HEK293 (cell line): ENCODE data around the gene TSPOAP1.

Source experiments
- GLI2 ChIP-seq: fragments of 450-650 bp; formaldehyde crosslinking; IDR thresholded peaks from 2 replicates; pipeline ENCODE4; 2017; ENCODE audit warnings: missing biosample characterization, missing genetic modification characterization, low read depth, borderline replicate concordance
- HIC1 ChIP-seq: fragments of 450-650 bp; formaldehyde crosslinking; IDR thresholded peaks from 2 replicates; pipeline ENCODE4 v1.5.1; 2016; ENCODE audit warnings: missing biosample characterization, missing genetic modification characterization
- KLF10 ChIP-seq: fragments of 450-650 bp; IDR thresholded peaks from 2 replicates; pipeline ENCODE4 v1.5.1; 2018; ENCODE audit warnings: missing biosample characterization, mild to moderate bottlenecking, missing genetic modification characterization
- SP3 ChIP-seq: fragments of 450-650 bp; formaldehyde crosslinking; IDR thresholded peaks from 2 replicates; pipeline ENCODE4 v1.5.1; 2016; ENCODE audit warnings: missing biosample characterization, missing genetic modification characterization
- YY1 ChIP-seq: fragments of 450-650 bp; formaldehyde crosslinking; IDR thresholded peaks from 2 replicates; pipeline ENCODE4 v1.5.1; 2018; ENCODE audit warnings: missing biosample characterization, missing genetic modification characterization
- ZNF112 ChIP-seq: fragments of 450-650 bp; formaldehyde crosslinking; IDR thresholded peaks from 2 replicates; pipeline ENCODE4 v1.5.0; 2017; ENCODE audit warnings: missing biosample characterization, missing genetic modification characterization
- ZNF18 ChIP-seq: fragments of 450-650 bp; formaldehyde crosslinking; IDR thresholded peaks from 2 replicates; pipeline ENCODE4 v1.5.1; 2016; ENCODE audit warnings: missing biosample characterization, missing genetic modification characterization
- ZNF398 ChIP-seq: fragments of 450-650 bp; formaldehyde crosslinking; IDR thresholded peaks from 2 replicates; pipeline ENCODE4 v1.5.1; 2017; ENCODE audit warnings: missing biosample characterization, missing genetic modification characterization
- ZNF423 ChIP-seq: fragments of 450-650 bp; formaldehyde crosslinking; IDR thresholded peaks from 2 replicates; pipeline ENCODE4 v1.5.1; 2016; ENCODE audit warnings: missing biosample characterization, missing genetic modification characterization
- ZNF426 ChIP-seq: fragments of 450-650 bp; formaldehyde crosslinking; IDR thresholded peaks from 2 replicates; pipeline ENCODE4 v1.5.1; 2017; ENCODE audit warnings: missing biosample characterization, missing genetic modification characterization, mild to moderate bottlenecking, inconsistent platforms, moderate library complexity
- ZNF521 ChIP-seq: fragments of 450-650 bp; formaldehyde crosslinking; IDR thresholded peaks from 2 replicates; pipeline ENCODE4 v1.5.1; 2017; ENCODE audit warnings: missing biosample characterization, mild to moderate bottlenecking, missing genetic modification characterization
- ZNF621 ChIP-seq: fragments of 450-650 bp; formaldehyde crosslinking; IDR thresholded peaks from 2 replicates; pipeline ENCODE4 v1.5.1; 2017; ENCODE audit warnings: missing biosample characterization, missing genetic modification characterization
- ZNF776 ChIP-seq: fragments of 450-650 bp; formaldehyde crosslinking; IDR thresholded peaks from 2 replicates; pipeline ENCODE4 v1.5.0; 2017; ENCODE audit warnings: missing biosample characterization, missing genetic modification characterization, borderline replicate concordance
- TF ChIP-seq, protein P1 (sequence below): fragments of 450-650 bp; formaldehyde crosslinking; IDR thresholded peaks from 2 replicates; pipeline ENCODE4 v1.5.1; 2016; ENCODE audit warnings: missing biosample characterization, missing genetic modification characterization, low read depth
- TF ChIP-seq, protein P2 (sequence below): fragments of 450-650 bp; formaldehyde crosslinking; IDR thresholded peaks from 2 replicates; pipeline ENCODE4 v1.5.1; 2016; ENCODE audit warnings: missing biosample characterization, missing genetic modification characterization, borderline replicate concordance

Gene TSPOAP1

DNA sequence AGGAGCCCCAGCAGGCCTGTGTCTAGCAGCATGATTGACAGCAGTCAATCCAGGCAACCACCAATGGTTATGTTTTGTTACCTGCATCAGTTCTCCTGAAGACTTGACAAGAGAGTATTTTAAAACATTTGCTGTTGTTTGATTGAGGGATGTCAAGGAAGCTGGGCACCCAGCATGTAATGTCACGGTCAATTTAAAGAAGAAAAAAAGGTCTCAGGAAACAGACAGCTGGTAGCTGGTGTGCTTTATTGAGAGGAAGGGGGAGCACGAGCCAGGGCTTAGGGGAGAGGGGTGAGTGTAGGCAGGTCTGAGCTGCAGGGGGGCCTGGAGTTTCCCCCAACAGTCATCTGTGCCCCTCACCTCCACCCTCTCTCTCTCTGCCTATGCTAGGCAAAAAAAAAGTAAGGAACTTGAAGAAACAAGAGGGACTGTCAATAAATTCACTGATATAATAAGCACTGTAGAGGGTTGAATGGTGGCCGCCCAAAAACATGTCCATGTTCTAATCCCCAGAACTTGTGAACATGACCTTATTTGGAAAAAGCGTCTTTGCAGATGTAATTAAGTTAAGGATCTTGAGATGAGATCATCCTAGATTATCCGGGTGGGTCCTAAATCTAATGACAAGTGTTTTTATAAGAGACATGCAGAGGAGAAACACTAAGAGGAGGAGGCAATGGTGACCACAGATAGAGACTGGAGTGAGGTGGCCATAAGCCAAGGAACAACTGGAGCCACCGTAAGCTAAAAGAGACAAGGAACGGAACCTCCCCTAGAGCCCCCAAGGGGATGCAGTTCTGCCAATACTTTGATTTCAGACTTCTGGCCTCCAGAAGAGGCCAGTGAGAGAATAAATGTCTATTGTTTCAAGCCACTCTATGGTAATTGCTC lies 14.5 kb downstream of the TSPOAP1 start (continued):
- TF ChIP-seq ZNF398 (tag by site-specific recombination) (peak; percentile 64; the same call in 1 of the 2 replicates), ZNF423 (tag by site-specific recombination) (no peak), ZNF18 (no peak), ZNF621 (tag by site-specific recombination) (no peak), YY1 (tag by site-specific recombination) (no peak), ZNF112 (tag by site-specific recombination) (no peak), ZNF521 (tag by site-specific recombination) (no peak), KLF10 (no peak; the same call in 1 of the 2 replicates), SP3 (tag by site-specific recombination) (0 out of 2 replicates have a peak, but pooled peaks have one; percentile 24), ZNF776 (tag by site-specific recombination) (no peak), GLI2 (tag by site-specific recombination) (no peak), ZNF426 (tag by site-specific recombination) (no peak), HIC1 (tag by site-specific recombination) (peak; percentile 48; the same call in 1 of the 2 replicates)
- TF ChIP-seq, protein P1, sequence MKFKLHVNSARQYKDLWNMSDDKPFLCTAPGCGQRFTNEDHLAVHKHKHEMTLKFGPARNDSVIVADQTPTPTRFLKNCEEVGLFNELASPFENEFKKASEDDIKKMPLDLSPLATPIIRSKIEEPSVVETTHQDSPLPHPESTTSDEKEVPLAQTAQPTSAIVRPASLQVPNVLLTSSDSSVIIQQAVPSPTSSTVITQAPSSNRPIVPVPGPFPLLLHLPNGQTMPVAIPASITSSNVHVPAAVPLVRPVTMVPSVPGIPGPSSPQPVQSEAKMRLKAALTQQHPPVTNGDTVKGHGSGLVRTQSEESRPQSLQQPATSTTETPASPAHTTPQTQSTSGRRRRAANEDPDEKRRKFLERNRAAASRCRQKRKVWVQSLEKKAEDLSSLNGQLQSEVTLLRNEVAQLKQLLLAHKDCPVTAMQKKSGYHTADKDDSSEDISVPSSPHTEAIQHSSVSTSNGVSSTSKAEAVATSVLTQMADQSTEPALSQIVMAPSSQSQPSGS (tag by site-specific recombination): peak; percentile 70; the same call in 1 of the 2 replicates
- TF ChIP-seq, protein P2, sequence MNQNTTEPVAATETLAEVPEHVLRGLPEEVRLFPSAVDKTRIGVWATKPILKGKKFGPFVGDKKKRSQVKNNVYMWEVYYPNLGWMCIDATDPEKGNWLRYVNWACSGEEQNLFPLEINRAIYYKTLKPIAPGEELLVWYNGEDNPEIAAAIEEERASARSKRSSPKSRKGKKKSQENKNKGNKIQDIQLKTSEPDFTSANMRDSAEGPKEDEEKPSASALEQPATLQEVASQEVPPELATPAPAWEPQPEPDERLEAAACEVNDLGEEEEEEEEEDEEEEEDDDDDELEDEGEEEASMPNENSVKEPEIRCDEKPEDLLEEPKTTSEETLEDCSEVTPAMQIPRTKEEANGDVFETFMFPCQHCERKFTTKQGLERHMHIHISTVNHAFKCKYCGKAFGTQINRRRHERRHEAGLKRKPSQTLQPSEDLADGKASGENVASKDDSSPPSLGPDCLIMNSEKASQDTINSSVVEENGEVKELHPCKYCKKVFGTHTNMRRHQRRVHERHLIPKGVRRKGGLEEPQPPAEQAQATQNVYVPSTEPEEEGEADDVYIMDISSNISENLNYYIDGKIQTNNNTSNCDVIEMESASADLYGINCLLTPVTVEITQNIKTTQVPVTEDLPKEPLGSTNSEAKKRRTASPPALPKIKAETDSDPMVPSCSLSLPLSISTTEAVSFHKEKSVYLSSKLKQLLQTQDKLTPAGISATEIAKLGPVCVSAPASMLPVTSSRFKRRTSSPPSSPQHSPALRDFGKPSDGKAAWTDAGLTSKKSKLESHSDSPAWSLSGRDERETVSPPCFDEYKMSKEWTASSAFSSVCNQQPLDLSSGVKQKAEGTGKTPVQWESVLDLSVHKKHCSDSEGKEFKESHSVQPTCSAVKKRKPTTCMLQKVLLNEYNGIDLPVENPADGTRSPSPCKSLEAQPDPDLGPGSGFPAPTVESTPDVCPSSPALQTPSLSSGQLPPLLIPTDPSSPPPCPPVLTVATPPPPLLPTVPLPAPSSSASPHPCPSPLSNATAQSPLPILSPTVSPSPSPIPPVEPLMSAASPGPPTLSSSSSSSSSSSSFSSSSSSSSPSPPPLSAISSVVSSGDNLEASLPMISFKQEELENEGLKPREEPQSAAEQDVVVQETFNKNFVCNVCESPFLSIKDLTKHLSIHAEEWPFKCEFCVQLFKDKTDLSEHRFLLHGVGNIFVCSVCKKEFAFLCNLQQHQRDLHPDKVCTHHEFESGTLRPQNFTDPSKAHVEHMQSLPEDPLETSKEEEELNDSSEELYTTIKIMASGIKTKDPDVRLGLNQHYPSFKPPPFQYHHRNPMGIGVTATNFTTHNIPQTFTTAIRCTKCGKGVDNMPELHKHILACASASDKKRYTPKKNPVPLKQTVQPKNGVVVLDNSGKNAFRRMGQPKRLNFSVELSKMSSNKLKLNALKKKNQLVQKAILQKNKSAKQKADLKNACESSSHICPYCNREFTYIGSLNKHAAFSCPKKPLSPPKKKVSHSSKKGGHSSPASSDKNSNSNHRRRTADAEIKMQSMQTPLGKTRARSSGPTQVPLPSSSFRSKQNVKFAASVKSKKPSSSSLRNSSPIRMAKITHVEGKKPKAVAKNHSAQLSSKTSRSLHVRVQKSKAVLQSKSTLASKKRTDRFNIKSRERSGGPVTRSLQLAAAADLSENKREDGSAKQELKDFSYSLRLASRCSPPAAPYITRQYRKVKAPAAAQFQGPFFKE: no peak
